Measurements from ENCODE around the gene RPS8. TPM values are rescaled to one million over a fixed set of nuclear protein-coding genes. Genes with fewer than 3 reads are reported as not detected.
A peak's percentile ranks its signal among the peaks of the same experiment; 100 is the strongest.

RPS8 gene
- total and polyA plus RNA-seq, 4 donors: 1,445 to 3,558 (median 1,692) TPM

DNA sequence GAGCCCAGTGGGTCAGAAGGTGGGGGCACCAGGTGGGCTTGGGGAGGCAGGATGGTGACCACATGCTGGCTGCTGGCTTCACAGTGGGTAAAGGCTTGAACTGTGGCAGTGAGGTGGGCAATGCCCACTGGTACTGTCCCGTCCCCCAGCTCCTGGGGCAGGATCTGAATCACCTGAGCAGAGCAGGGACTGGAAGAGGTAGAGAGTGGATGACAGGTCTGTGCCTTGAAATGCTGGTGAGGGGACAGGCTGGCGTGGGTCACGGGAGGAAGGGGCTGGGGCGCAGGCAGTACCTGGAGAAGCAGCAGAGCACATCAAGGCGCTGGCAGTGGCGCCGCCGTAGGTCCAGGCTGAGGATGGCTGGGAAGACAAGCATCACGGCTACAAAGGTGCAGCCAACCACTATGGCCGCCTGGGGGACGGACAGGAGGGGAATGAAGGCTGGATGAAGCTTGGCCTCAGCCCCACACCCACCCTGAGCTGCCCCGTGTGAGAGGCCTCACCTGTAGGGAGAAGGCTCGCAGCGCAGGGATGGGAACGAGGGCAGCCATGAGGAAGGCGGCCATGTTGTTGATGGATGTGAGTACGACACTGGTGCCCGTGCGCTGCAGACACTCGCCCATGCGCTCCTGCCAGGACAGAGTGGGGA is 52.8 kb downstream of the RPS8 start:
- TF ChIP-seq, protein P1, sequence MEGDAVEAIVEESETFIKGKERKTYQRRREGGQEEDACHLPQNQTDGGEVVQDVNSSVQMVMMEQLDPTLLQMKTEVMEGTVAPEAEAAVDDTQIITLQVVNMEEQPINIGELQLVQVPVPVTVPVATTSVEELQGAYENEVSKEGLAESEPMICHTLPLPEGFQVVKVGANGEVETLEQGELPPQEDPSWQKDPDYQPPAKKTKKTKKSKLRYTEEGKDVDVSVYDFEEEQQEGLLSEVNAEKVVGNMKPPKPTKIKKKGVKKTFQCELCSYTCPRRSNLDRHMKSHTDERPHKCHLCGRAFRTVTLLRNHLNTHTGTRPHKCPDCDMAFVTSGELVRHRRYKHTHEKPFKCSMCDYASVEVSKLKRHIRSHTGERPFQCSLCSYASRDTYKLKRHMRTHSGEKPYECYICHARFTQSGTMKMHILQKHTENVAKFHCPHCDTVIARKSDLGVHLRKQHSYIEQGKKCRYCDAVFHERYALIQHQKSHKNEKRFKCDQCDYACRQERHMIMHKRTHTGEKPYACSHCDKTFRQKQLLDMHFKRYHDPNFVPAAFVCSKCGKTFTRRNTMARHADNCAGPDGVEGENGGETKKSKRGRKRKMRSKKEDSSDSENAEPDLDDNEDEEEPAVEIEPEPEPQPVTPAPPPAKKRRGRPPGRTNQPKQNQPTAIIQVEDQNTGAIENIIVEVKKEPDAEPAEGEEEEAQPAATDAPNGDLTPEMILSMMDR (IDR thresholded peaks at IDR 0.05; ENCODE audit: control extremely low read depth, extremely low read depth): no peak
- Histone ChIP-seq H3K9ac (ENCODE audit: insufficient read depth in 1 of 2, low read length in 2 of 2) (no peak overlapping the region), H3K4me1 (ENCODE audit: control insufficient read depth in 5 of 5, insufficient read depth in 5 of 5, low read length in 5 of 5) (peaks cover 0 to 10% (median 0%) of the 10 kb centered on the region in 5 donors), H3K4me3 (no peak overlapping the region), H3K27ac (ENCODE audit: low read depth in 1 of 2, low read length in 1 of 2) (no peak overlapping the region), H3K9me3 (ENCODE audit: control insufficient read depth in 4 of 4, insufficient read depth in 3 of 4, low read length in 3 of 4) (no peaks in the 10 kb centered on the region), H3K36me3 (ENCODE audit: control insufficient read depth in 4 of 4, insufficient read depth in 4 of 4, low read length in 4 of 4) (peaks cover 0 to 16% (median 3%) of the 10 kb centered on the region in 4 donors), H3K27me3 (ENCODE audit: control insufficient read depth in 3 of 3, insufficient read depth in 3 of 3, low read length in 2 of 3) (no peaks in the 10 kb centered on the region)
- 97% methylated on average over 21 of the region's 21 CpGs for WGBS, 2 donors
- ATAC-seq (ENCODE audit: insufficient read depth, low FRiP score) (no peak), DNase-seq (no peak)

Small RNA genes lying within 50 kb of the gene (small RNA-seq; reads per million reads assigned to genes)
- 46.7 reads per million, percentile 97 among the genes with 10 or more reads in this experiment for gene RNU5D-1 (ENCODE audit: low replicate concordance)
- 98.3 reads per million, percentile 98 among the genes with 10 or more reads in this experiment for gene SNORD38A (ENCODE audit: low replicate concordance)
- gene SNORD38B (ENCODE audit: low replicate concordance): not detected
- gene SNORD46 (ENCODE audit: low replicate concordance): 2,945 reads per million, percentile 100 among the genes with 10 or more reads in this experiment
- gene SNORD55 (ENCODE audit: low replicate concordance): not detected

Other genes starting within 250 kb of the RPS8 start
- 10 to 100 TPM in 1 of 2 donors, 1 to 10 TPM in 1; 7.1 to 26.4 TPM for gene TMEM53, start 101.1 kb upstream of the RPS8 start, total RNA-seq
- 10 to 100 TPM; 16.2 to 20.6 TPM for gene TMEM53, start 101.1 kb upstream of the RPS8 start, polyA plus RNA-seq
- gene ARMH1, start 100.8 kb upstream of the RPS8 start, total RNA-seq: 10 to 100 TPM in 1 of 2 donors, 1 to 10 TPM in 1; 9.7 to 16.7 TPM
- 10 to 100 TPM; 26.0 to 35.3 TPM for gene ARMH1, start 100.8 kb upstream of the RPS8 start, polyA plus RNA-seq
- gene RNU5D-1, start 44.4 kb upstream of the RPS8 start, total RNA-seq: not detected
- not detected for gene RNU5D-1, start 44.4 kb upstream of the RPS8 start, polyA plus RNA-seq
- gene KIF2C, start 35.7 kb upstream of the RPS8 start, total RNA-seq: 1 to 10 TPM; 1.5 to 3.5 TPM
- gene KIF2C, start 35.7 kb upstream of the RPS8 start, polyA plus RNA-seq: 1 to 10 TPM; 1.5 to 2.7 TPM
- 1 to 10 TPM in 1 of 2 donors, under 1 TPM in 1; 0.23 to 1.4 TPM for gene BEST4, start 12.6 kb downstream of the RPS8 start, total RNA-seq
- gene BEST4, start 12.6 kb downstream of the RPS8 start, polyA plus RNA-seq: under 1 TPM; 0.33 to 0.79 TPM
- gene PLK3, start 24.8 kb downstream of the RPS8 start, total RNA-seq: 10 to 100 TPM; 16.9 to 45.3 TPM
- 10 to 100 TPM; 28.7 to 78.5 TPM for gene PLK3, start 24.8 kb downstream of the RPS8 start, polyA plus RNA-seq
- 10 to 100 TPM in 1 of 2 donors, 1 to 10 TPM in 1; 1.7 to 13.0 TPM for gene DYNLT4, start 31.8 kb downstream of the RPS8 start, total RNA-seq
- 1 to 10 TPM; 2.3 to 6.1 TPM for gene DYNLT4, start 31.8 kb downstream of the RPS8 start, polyA plus RNA-seq
- 10 to 100 TPM in 1 of 2 donors, 1 to 10 TPM in 1; 7.0 to 20.0 TPM for gene BTBD19, start 33.0 kb downstream of the RPS8 start, total RNA-seq
- 10 to 100 TPM in 1 of 2 donors, 1 to 10 TPM in 1; 5.6 to 13.8 TPM for gene BTBD19, start 33.0 kb downstream of the RPS8 start, polyA plus RNA-seq
- 1 to 10 TPM in 1 of 2 donors, under 1 TPM in 1; 0.94 to 1.7 TPM for gene PTCH2, start 67.7 kb downstream of the RPS8 start, total RNA-seq
- gene PTCH2, start 67.7 kb downstream of the RPS8 start, polyA plus RNA-seq: under 1 TPM; 0.37 TPM
- 10 to 100 TPM; 18.8 to 26.1 TPM for gene EIF2B3, start 211.1 kb downstream of the RPS8 start, total RNA-seq
- 10 to 100 TPM; 14.9 to 25.0 TPM for gene EIF2B3, start 211.1 kb downstream of the RPS8 start, polyA plus RNA-seq
- 10 to 100 TPM; 21.9 to 46.7 TPM for gene HECTD3, start 235.8 kb downstream of the RPS8 start, total RNA-seq
- 10 to 100 TPM; 26.2 to 35.9 TPM for gene HECTD3, start 235.8 kb downstream of the RPS8 start, polyA plus RNA-seq
- gene UROD, start 236.7 kb downstream of the RPS8 start, total RNA-seq: 10 to 100 TPM; 65.8 to 71.6 TPM
- gene UROD, start 236.7 kb downstream of the RPS8 start, polyA plus RNA-seq: 10 to 100 TPM; 82.4 to 85.9 TPM

Measured in lung (tissue), 13 donors.